HepG2 (cell line): ENCODE results near the gene HIRA. TPM values are rescaled to one million over a fixed set of nuclear protein-coding genes. Genes with fewer than 3 reads are reported as not detected.

Experiments used
- ATAC-seq: fragments of 200-7000 bp; cut with Tn5 transposase; 3 replicates; pipeline ENCODE4 v1.9.1; 2020; ENCODE audit warnings: mild to moderate bottlenecking, moderate library complexity
- BruUV-seq: library from RNA; stranded (reverse); fragments of 400-500 nt; replicated peaks from 2 replicates; lab custom pipeline; 2021; lab: Mats Ljungman, UMichigan
- CTCF ChIA-PET: fragments of 300-600 bp; formaldehyde crosslinking; extraction: SDS; loops from one replicate; lab custom pipeline; 2021; ENCODE audit warnings: low total read pairs, inconsistent platforms, low intra/inter-chr PET ratio; lab: Yijun Ruan, JAX
- POLR2A ChIA-PET: fragments of 350-600 bp; sonication (Branson Sonifier 250); formaldehyde crosslinking; loops from one replicate; lab custom pipeline; 2020; ENCODE audit warnings: antibody characterized with exemption, inconsistent platforms; lab: Yijun Ruan, JAX
- DNase-seq: peaks from one replicate; pipeline ENCODE4 v3.0.0-alpha.2; 2015; ENCODE audit warnings: low spot score
- FAIRE-seq: peaks from 3 replicates; lab custom pipeline; 2011; peaks lifted over from hg19 to GRCh38; lab: Jason Lieb, UNC
- H2AFZ ChIP-seq: one replicate; pipeline ENCODE4 v1.6.1; 2011; ENCODE audit warnings: low read length, inconsistent platforms
- H3K27ac ChIP-seq: fragments of 300-600 bp; 3 replicates; pipeline ENCODE4 v1.8.0; 2011; ENCODE audit warnings: mixed run types, mild to moderate bottlenecking, mixed read lengths, low read length, inconsistent platforms; ENCODE audit not compliant: insufficient read depth; ENCODE audit errors: extremely low read length
- H3K27me3 ChIP-seq, 2 experiments: fragments of 200-600 bp in 1 of 2; 2 replicates in 1 of 2; 3 replicates in 1 of 2; pipeline versions ENCODE4 v1.6.0 to v1.8.0; 2011; ENCODE audit warnings: low read length in 2 of 2, mild to moderate bottlenecking in 2 of 2, moderate library complexity in 2 of 2, inconsistent platforms in 1 of 2; ENCODE audit not compliant: insufficient read depth in 2 of 2, control insufficient read depth in 1 of 2
- H3K36me3 ChIP-seq, 2 experiments: fragments of 200-600 bp in 1 of 2; replicated peaks in 1 of 2; 2 replicates in 1 of 2; 3 replicates in 1 of 2; pipeline versions ENCODE4 v1.5.1 to v1.8.0; 2011; ENCODE audit warnings: low read length in 2 of 2, inconsistent platforms in 1 of 2; ENCODE audit not compliant: insufficient read depth in 2 of 2, control insufficient read depth in 1 of 2
- H3K4me1 ChIP-seq: 2 replicates; pipeline ENCODE4 v1.5.1; 2012; ENCODE audit warnings: low read length, inconsistent platforms; ENCODE audit not compliant: insufficient read depth
- H3K4me2 ChIP-seq: 2 replicates; pipeline ENCODE4 v1.6.0; 2011; ENCODE audit warnings: low read depth, low read length, inconsistent platforms
- H3K4me3 ChIP-seq, 3 experiments: fragments of 200-600 bp in 1 of 3; sonication (generic), shearing (Covaris generic) in 1 of 3; replicated peaks in 1 of 3; 2 replicates each; pipeline ENCODE4 v1.5.1; 2011 to 2016; ENCODE audit warnings: low read length in 3 of 3, inconsistent platforms in 2 of 3, low read depth in 2 of 3, mild to moderate bottlenecking in 2 of 3, control low read depth in 1 of 3, mixed read lengths in 1 of 3; ENCODE audit not compliant: insufficient read depth in 1 of 3
- H3K79me2 ChIP-seq: one replicate; pipeline ENCODE4 v1.6.1; 2011; ENCODE audit warnings: low read length, inconsistent platforms; ENCODE audit not compliant: insufficient read depth
- H3K9ac ChIP-seq: 2 replicates; pipeline ENCODE4 v1.6.0; 2011; ENCODE audit warnings: mild to moderate bottlenecking, low read depth, low read length, inconsistent platforms; ENCODE audit not compliant: insufficient read depth
- H3K9me3 ChIP-seq: 2 replicates; pipeline ENCODE4 v1.5.1; 2012; ENCODE audit warnings: mild to moderate bottlenecking, low read length
- H4K20me1 ChIP-seq: 2 replicates; pipeline ENCODE4 v1.6.0; 2011; ENCODE audit warnings: inconsistent platforms, mild to moderate bottlenecking, low read length, moderate library complexity; ENCODE audit not compliant: insufficient read depth
- ARHGAP35 ChIP-seq: sonication (generic); formaldehyde crosslinking; IDR thresholded peaks from 2 replicates; pipeline ENCODE4 v1.9.0; 2022; ENCODE audit warnings: mild to moderate bottlenecking, inconsistent platforms, moderate library complexity, missing genetic modification reagents, borderline replicate concordance
- ARID4A ChIP-seq: sonication (generic); formaldehyde crosslinking; IDR thresholded peaks from 2 replicates; pipeline ENCODE4 v1.5.0; 2020; ENCODE audit warnings: mild to moderate bottlenecking, missing genetic modification reagents, borderline replicate concordance
- BRCA1 ChIP-seq: sonication (generic); formaldehyde crosslinking; IDR thresholded peaks from 2 replicates; pipeline ENCODE4 v1.4.0; 2020; ENCODE audit warnings: missing genetic modification reagents
- MEIS1 ChIP-seq: sonication (generic); formaldehyde crosslinking; IDR thresholded peaks from 2 replicates; pipeline ENCODE4 v1.9.0; 2021; ENCODE audit warnings: mild to moderate bottlenecking, missing genetic modification reagents, moderate library complexity, borderline replicate concordance
- ZNF629 ChIP-seq: sonication (generic); formaldehyde crosslinking; conservative IDR thresholded peaks from 2 replicates; pipeline ENCODE4 v1.5.0; 2020; ENCODE audit warnings: missing genetic modification reagents
- WGBS: methylation state at CpG from one replicate; pipeline ENCODE4 v1.1.6; 2017; ENCODE audit warnings: low lambda C conversion rate; 5-methylcytosine and 5-hydroxymethylcytosine counted together
- in situ Hi-C: cut with HindIII; loops from 2 replicates; pipeline ENCODE4 v1.10.0; 2017; ENCODE audit warnings: low pct_unique_long_range_greater_than_20kb; ENCODE audit not compliant: extremely low pct_ligation_motif_present
- intact Hi-C: fragments of 100-400 bp; cut with micrococcal nuclease; formaldehyde crosslinking; loops from one replicate; pipeline ENCODE4 v1.10.0; 2022; ENCODE audit not compliant: unreplicated experiment
- polyA plus RNA-seq, 8 experiments: library from polyadenylated mRNA; depleted of rRNA in 3 of 8; stranded (reverse) in 7 of 8; unstranded in 1 of 8; fragments of >200 nt; fragmentation: Illumina TruSeq in 4 of 8; extraction: Trizol in 4 of 8; gene quantifications; 2 replicates each; pipeline versions ENCODE4 v1.2.1 to v1.2.3, GENCODE V29; 2011 to 2016; ENCODE audit warnings: low read depth in 4 of 8, missing spikeins in 1 of 8, mixed read lengths in 1 of 8; ENCODE audit not compliant: insufficient read depth in 1 of 8
- total RNA-seq, 5 experiments: library from RNA; depleted of rRNA; stranded (reverse); fragments of >200 nt; fragmentation: Illumina TruSeq; extraction: Trizol; gene quantifications; 2 replicates each; pipeline ENCODE4 v1.2.3, GENCODE V29; 2016; ENCODE audit warnings: low read depth in 1 of 5
- TF ChIP-seq, protein P1 (sequence below): sonication (generic); formaldehyde crosslinking; IDR thresholded peaks from 2 replicates; pipeline ENCODE4 v1.5.0; 2020; ENCODE audit warnings: mild to moderate bottlenecking, missing genetic modification reagents
- TF ChIP-seq, protein P2 (sequence below): sonication (generic); formaldehyde crosslinking; IDR thresholded peaks from 2 replicates; pipeline ENCODE4 v1.5.1; 2020; ENCODE audit warnings: missing genetic modification reagents, mild to moderate bottlenecking, borderline replicate concordance
- TF ChIP-seq, protein P3 (sequence below): sonication (generic); formaldehyde crosslinking; IDR thresholded peaks from 2 replicates; pipeline ENCODE4 v1.4.0; 2020; ENCODE audit warnings: mild to moderate bottlenecking, missing genetic modification reagents
- TF ChIP-seq, protein P4 (sequence below): sonication (generic); formaldehyde crosslinking; IDR thresholded peaks from 2 replicates; pipeline ENCODE4 v1.8.0; 2023; ENCODE audit warnings: mild to moderate bottlenecking, missing genetic modification reagents

The HIRA gene
- total and polyA plus RNA-seq, 2 of the 13 experiments (the other 11 are each of a cell fraction or from before 2014, with no cell fraction given): 21.5 to 29.2 TPM

DNA sequence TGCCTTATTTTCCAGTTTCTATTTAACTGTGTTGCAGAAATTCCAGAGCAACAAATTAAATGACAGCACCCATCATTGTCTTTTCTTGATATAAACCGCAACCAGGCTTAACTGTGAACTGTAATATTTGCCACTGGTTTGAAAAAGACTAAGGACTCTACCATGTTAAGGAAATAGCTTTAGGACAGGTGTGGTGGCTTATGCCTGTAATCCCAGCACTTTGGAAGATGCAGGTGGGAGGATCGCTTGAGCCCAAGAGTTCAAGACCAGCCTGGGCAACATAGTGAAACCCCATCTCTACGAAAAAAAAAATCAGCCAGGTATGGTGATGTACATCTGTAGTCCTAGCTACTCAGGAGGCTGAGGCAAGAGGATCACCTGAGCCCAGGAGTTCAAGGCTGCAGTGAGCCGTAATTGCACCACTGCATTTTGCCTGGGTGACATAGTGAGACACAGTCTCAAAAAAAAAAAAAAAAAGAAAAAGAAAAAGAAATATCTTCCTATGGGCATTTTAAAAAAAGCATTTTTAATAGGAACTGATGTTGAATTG lies 28.8 kb downstream of the HIRA start (continued):
- TF ChIP-seq, protein P1, sequence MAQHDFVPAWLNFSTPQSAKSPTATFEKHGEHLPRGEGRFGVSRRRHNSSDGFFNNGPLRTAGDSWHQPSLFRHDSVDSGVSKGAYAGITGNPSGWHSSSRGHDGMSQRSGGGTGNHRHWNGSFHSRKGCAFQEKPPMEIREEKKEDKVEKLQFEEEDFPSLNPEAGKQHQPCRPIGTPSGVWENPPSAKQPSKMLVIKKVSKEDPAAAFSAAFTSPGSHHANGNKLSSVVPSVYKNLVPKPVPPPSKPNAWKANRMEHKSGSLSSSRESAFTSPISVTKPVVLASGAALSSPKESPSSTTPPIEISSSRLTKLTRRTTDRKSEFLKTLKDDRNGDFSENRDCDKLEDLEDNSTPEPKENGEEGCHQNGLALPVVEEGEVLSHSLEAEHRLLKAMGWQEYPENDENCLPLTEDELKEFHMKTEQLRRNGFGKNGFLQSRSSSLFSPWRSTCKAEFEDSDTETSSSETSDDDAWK (CRISPR knock-in tag): no peak
- no peak for TF ChIP-seq MEIS1 (CRISPR knock-in tag)
- TF ChIP-seq, protein P2, sequence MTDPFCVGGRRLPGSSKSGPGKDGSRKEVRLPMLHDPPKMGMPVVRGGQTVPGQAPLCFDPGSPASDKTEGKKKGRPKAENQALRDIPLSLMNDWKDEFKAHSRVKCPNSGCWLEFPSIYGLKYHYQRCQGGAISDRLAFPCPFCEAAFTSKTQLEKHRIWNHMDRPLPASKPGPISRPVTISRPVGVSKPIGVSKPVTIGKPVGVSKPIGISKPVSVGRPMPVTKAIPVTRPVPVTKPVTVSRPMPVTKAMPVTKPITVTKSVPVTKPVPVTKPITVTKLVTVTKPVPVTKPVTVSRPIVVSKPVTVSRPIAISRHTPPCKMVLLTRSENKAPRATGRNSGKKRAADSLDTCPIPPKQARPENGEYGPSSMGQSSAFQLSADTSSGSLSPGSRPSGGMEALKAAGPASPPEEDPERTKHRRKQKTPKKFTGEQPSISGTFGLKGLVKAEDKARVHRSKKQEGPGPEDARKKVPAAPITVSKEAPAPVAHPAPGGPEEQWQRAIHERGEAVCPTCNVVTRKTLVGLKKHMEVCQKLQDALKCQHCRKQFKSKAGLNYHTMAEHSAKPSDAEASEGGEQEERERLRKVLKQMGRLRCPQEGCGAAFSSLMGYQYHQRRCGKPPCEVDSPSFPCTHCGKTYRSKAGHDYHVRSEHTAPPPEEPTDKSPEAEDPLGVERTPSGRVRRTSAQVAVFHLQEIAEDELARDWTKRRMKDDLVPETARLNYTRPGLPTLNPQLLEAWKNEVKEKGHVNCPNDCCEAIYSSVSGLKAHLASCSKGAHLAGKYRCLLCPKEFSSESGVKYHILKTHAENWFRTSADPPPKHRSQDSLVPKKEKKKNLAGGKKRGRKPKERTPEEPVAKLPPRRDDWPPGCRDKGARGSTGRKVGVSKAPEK (CRISPR knock-in tag): no peak

- in situ Hi-C loops (no loop called here), intact Hi-C loops (no loop called here)
- Histone ChIP-seq H3K9me3 (no peaks in the 10 kb centered on the region), H3K4me3 (no peak overlapping the region), H3K27me3 (no peaks in the 10 kb centered on the region), H3K9ac (no peak overlapping the region), H3K4me2 (no peak overlapping the region), H3K4me1 (peaks cover 11% of the 10 kb centered on the region), H3K36me3 (peaks cover 27 to 67% of the 10 kb centered on the region in 2 experiments; a peak in 4 of 5 replicates), H3K79me2 (no peaks in the 10 kb centered on the region), H3K27ac (no peak overlapping the region), H2AFZ (no peak overlapping the region), H4K20me1 (no peaks in the 10 kb centered on the region)
- no peak for DNase-seq
- ChIA-PET POLR2A (no interaction called here), CTCF (no interaction called here)
- no peak for FAIRE-seq
- BruUV-seq: no TSS peak
- no peak for ATAC-seq
- 99% methylated on average over 4 of the region's 4 CpGs for WGBS
- no peak for TF ChIP-seq ARHGAP35 (CRISPR knock-in tag)
- TF ChIP-seq ZNF629 (CRISPR knock-in tag): no peak
- TF ChIP-seq, protein P3, sequence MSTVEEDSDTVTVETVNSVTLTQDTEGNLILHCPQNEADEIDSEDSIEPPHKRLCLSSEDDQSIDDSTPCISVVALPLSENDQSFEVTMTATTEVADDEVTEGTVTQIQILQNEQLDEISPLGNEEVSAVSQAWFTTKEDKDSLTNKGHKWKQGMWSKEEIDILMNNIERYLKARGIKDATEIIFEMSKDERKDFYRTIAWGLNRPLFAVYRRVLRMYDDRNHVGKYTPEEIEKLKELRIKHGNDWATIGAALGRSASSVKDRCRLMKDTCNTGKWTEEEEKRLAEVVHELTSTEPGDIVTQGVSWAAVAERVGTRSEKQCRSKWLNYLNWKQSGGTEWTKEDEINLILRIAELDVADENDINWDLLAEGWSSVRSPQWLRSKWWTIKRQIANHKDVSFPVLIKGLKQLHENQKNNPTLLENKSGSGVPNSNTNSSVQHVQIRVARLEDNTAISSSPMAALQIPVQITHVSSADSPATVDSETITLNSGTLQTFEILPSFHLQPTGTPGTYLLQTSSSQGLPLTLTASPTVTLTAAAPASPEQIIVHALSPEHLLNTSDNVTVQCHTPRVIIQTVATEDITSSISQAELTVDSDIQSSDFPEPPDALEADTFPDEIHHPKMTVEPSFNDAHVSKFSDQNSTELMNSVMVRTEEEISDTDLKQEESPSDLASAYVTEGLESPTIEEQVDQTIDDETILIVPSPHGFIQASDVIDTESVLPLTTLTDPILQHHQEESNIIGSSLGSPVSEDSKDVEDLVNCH (CRISPR knock-in tag): no peak
- TF ChIP-seq, protein P4, sequence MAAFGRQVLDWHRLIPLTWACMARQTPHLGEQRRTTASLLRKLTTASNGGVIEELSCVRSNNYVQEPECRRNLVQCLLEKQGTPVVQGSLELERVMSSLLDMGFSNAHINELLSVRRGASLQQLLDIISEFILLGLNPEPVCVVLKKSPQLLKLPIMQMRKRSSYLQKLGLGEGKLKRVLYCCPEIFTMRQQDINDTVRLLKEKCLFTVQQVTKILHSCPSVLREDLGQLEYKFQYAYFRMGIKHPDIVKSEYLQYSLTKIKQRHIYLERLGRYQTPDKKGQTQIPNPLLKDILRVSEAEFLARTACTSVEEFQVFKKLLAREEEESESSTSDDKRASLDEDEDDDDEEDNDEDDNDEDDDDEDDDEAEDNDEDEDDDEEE (CRISPR knock-in tag): no peak
- TF ChIP-seq BRCA1: no peak
- no peak for TF ChIP-seq ARID4A (CRISPR knock-in tag)
Observed at GRCh38 chr22:19401483-19401882, 30.1 kb downstream of the HIRA start.
